Gastroesophageal sphincter (tissue), 3 donors: ENCODE data around the gene TMEM125.

Source experiments
- CTCF ChIP-seq, 4 experiments: fragments of 200-600 bp in 2 of 4; fragments of 450-650 bp in 2 of 4; sonication (generic) in 1 of 4; IDR thresholded peaks; one replicate each; pipeline ENCODE4 v1.5.1; 2017 to 2019; ENCODE audit warnings: antibody characterized with exemption in 4 of 4, mild to moderate bottlenecking in 2 of 4, moderate library complexity in 2 of 4
- POLR2AphosphoS5 ChIP-seq: sonication (generic); formaldehyde crosslinking; IDR thresholded peaks from one replicate; pipeline ENCODE4 v1.6.1; 2017; ENCODE audit warnings: antibody characterized with exemption

GRCh38 chr1:43277116-43277876 lies 7.5 kb downstream of the TMEM125 start:
- TF ChIP-seq CTCF (IDR thresholded peaks at IDR 0.05) (no peak), POLR2AphosphoS5 (no peak)
